ENCODE measurements around the gene MORN2.

MORN2 gene

DNA sequence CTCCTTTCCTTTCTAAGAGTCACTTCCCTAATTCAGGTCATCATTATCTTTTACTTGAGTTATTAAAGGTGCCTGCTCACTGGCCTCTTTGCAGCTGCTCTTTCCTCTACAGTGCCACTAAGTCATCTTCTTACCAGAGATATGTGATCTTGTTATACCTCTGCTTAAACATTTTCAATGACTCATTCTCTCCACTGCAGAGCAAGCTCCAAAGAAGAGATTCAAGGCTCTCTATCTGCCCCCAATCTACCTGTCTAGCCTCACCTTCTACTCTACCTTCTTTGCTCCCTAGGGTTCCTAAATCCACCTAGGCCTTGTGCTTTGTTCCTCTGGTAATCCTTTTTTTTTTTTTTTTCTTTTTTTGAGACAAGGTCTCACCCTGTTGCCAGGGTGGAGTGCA, 17.0 kb downstream of the MORN2 start:
- no peak for DNase-seq

DNA sequence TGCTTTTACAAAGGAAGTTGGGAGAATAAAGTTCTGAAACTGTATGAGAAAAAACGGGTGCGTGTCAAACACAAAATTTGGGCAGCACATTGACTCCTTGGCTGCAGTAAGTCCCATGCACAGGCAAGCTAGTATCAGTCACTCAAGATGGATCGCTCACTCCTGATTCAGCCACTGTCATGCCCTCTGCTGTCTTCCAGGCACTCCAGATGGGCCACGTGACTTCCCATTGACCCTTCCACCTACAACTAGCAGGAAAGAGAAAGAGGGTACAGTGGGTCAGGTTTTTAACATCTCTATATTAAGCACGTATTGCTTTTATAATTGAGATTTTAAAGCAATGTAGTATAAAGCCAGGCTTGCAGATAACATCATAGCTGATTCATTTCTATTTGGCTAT, 22.5 kb downstream of the MORN2 start:
- no peak for DNase-seq

DNA sequence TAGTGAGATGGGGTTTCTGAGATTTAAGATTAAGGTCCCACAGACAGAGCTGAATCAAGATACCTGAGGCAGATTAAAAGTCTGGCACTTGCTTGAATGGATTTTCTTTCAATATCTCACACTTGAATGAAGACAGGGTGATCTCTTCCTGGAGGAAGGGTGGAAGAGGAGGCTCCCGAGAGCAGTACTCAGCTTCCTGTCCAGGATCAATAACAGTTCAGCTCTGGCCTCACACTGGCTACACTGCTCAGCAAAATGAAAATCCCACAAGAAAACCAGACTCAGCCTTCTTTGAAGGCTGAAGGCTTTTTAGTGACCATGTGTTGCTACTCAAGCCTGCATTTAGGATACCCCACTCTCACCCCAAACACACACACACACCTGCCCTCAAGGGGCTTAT, 24.9 kb downstream of the MORN2 start:
- DNase-seq, result no peak

DNA sequence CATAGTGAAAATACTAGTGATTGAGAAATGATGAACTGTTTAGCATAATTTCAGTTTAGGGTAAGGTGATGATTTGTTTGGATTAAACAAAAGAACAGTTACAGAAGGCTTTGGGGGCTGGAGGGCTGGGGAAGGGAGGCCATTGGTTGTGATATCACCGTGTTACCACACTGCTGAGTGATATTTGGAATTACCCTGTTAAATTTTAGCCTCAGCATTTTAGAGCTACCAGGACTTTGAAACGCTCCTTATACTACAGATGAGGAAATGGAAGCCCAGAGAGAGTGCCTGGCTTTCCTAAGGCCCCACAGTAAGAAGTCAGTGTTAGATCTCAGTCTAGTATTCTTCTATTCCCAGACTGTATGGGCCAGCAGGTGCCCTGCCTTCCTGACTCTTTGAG, 29.5 kb downstream of the MORN2 start:
- DNase-seq, result no peak

DNA sequence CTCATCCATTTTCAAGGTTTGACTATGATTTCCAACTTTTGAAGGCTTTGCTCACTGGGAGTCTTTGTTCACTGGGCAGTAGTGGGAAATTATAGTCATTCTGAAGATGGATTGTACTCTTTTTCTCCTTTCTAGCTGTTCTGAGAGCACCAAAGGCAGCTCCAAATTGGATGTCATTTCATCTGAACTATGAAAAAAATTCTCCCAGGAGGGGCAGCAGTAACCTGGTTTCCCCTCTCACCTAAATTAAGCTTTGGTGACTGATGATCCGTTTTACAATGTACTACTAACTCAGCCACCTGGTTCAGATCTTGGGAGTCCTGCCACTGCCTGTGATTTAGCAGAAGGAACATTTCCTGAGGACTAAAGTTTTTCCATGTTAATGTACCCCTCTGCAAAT, 31.5 kb downstream of the MORN2 start:
- DNase-seq, result no peak

DNA sequence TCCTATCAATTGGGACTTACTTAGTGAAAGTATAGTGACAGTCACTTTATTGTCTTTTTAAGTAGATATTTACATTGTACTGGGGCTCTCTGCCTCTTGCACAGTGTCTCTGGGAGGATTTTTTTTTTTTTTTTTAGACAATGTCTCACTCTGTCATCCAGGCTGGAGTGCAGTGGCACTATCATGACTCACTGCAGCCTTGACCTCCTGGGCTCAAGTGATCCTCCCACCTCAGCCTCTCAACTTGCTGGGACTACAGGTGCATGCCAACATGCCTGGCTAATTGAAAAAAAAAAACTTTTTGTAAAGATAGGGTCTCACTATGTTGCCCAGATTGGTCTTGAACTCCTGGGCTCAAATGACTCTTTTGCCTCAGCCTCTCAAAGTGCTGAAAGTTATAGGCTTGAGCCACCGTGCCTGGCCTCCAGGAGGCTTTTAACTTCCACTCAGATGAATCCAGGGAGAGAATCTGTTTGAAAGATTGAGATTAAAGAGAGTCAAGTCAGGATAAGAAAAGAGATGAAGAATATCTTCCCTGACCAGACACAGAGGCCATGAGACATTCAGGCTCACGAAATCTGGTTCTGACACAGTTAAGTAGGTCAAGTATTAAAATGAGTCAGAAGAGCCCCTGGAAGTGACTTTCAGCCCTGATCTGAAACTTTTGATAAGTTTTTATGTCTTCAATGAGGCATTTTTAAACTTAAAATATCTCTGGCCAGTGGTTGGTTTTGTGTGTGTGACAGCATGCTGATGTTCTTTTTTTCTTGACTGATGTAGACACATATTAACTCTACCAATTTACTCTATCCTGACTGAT, 32.2 kb downstream of the MORN2 start:
- DNase-seq, result no peak

DNA sequence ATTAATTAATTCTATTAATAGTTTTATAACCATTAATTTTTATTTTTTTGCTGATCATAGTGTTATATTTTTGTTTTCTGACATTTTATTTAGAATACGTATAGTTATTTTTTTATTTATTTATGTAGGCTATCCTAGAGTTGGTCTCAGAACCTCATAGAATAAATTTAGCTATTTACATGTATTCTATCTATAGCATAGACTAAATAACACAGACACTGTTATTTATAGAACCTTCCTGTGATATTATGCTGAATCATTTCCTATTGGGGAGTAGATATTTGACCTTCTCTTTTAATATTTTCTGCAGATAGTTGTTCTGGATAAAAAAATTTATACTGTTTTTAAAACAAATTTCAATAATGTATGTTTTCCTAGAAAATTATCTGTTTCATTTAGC, 34.1 kb downstream of the MORN2 start:
- no peak for DNase-seq

DNA sequence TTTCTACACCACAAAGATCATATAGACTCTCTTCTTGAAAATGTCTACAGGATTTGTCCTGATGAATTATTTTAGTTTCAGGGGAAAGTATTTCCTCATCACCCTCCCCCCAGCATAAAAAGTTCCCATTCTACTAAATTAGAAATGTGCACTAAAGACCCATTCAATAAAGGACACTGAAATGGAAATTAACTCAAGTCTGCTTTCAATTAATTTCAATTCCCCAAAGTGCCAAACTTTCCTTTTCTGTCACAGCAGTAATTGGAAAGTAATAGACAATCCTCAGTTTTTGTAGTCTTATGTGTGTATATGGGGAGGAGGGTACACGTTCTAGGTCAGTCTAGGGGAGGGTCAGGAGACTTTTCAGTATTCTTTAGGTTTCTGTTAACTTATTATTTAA, 35.4 kb downstream of the MORN2 start:
- no peak for DNase-seq

DNA sequence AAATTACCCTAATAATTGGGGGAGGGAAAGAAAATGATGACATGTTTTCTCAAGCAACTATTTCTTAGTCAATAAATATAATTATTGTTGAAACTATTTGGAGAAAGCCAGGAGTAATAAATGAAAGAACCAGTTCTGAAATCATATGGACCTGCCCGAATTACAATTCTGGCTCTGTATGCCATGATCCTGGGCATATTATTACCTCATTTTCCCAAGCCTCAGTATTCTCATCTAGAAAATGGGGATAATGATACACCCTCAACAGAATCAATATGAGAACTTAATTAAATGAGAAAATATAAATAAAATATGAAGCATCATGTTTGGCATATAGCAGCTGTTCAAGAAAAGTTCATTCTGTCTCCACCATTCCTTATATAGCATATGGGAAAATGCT, 36.8 kb downstream of the MORN2 start:
- DNase-seq, result no peak

DNA sequence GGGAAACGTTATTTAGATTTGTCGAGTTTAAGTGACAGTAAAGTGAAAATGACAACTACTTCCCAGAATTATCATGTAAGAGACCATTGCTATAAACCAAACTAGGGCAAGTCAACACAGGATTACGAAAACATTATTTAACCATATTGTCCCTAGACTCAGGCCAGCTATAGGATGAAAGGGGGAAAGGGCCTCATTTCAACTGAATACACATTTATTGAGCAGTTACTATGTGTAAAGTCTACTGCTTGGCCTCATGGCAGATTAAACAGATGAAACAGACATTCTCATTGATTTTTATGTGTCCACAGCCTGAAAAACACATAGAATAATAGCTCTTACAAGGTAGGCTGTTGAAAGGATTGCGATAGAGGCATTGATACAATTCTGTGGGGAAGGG, 46.6 kb downstream of the MORN2 start:
- DNase-seq, result no peak

DNA sequence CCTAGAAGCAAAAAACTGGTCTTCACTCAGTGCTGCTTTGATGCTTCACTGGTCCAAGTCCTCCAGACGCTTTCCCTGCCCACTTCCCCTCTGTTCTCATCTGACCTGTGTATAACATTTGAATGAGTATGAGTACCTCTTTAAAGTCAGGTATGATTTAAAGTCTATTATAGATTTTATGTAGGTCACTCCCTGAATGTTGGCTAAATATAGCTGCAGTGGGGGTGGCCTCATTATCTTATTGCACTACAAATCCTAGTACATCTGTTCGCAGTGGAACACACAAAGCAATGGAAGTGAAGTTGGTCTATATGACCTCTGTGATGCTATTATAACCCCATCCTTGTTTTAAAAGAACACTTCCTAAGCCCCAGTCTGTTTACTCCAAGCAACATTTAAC, 47.1 kb downstream of the MORN2 start:
- no peak for DNase-seq

DNA sequence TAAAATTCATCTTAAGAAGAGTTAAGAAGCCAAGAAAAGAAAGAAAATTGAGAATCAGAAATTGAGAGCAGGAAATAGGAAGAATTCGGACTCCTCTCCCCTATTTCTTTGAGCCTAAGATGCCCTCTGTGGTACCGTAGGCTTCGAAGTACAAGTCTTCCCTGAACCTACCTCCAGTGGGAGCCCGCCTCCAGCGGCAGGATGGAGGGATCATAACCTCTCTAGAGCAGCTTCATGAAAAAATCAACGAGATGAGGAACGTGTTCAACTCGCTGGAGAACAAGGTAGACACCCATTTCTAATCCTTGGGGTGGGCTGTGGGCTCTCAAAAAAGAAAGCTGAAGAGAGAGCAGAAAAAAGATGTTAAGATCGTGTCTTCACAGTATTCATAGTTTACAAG, 50.2 kb downstream of the MORN2 start:
- no peak for DNase-seq

DNA sequence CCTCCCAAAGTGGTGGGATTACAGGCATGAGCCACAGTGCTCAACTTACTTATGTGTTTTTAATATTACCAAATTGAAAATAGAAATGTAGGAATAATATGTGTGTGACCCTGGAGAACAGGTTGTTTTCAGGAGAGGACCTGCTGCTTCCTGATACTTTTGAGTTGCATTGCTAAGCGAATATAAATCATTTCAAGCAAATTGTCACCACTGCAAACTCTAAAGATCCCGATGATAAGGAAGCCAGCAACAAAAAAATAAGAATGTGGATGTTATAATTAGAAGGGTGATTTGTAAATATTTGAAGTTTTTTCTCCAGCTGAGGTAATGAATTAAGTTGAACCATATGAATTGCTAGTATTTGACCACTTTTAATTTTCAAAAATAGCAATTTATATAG, 54.8 kb downstream of the MORN2 start:
- DNase-seq, result no peak

All from KG1 (cell line).